ENCODE data around the gene ZNF221.
"Not testable (repeated sequence)": the region's sequence is repeated elsewhere in the genome, so short reads cannot be mapped to it uniquely, and the experiment has no call there.

Gene ZNF221

DNA sequence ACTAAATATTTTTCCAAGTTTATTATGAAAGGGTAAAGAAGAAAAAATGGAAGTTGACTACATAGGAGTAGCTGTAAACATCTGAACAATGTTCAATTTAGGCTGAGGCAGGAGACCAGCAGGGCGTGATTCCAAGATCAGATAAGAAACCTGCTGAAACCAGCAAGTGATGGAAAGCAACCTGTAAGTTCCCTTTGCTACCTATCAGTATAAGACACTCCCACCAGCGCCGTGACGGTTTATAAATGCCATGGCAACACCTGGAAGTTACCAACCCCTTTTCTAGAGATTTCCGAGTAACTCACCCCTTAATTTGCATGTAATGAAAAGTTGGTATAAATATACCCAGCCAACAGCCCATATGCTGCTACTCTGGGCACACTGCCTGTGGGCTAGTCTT lies 14.8 kb upstream of the ZNF221 start:
- peaks cover 28% of the 10 kb centered on the region for H3K9me3 Mint-ChIP-seq
- H3K27ac Mint-ChIP-seq, result no peak overlapping the region
- CTCF ChIA-PET, result no interaction called here
- no peak overlapping the region for H3K4me3 Mint-ChIP-seq
- H3K27me3 Mint-ChIP-seq, result no peaks in the 10 kb centered on the region
- no peak for DNase-seq
- H3K36me3 Mint-ChIP-seq, result peaks cover 27% of the 10 kb centered on the region
- H3K4me1 Mint-ChIP-seq, result peaks cover 19% of the 10 kb centered on the region

DNA sequence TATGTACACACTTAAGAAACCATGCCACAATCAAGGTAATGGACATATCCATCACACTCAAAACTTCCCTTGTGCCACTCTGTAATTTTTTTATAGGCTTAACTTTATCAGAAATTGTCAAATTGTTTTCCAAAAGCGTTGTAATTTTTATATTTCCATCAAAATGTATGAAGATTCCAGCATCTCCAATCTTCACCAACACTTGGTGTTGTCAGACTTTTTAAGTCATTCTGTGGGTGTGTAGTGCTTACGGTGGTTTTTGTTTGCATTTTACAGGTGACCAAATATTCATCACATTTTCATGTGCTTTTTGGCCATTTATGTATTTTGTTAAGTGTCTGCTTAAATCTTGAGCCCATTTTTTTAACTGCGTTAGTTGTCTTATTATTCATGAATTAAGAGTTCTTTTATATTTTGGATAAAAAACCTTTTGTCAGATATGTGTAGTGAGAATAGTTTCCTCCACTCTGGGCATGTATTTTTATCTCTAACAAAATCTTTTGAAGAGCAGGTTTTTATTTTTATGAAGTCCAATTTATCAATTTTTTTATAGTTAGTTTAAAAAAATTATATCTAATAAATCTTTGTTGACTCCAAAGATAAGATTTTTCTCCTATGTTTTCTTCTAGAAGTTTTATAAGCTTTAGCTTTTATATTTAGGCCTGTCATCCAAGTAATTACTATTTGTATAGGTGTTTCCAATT lies 11.3 kb upstream of the ZNF221 start:
- Mint-ChIP-seq H3K9me3 (peaks cover 29% of the 10 kb centered on the region), H3K27ac (no peak overlapping the region), H3K4me3 (no peak overlapping the region), H3K36me3 (peaks cover 2% of the 10 kb centered on the region), H3K4me1 (peaks cover 8% of the 10 kb centered on the region), H3K27me3 (no peaks in the 10 kb centered on the region)
- no peak for DNase-seq
- CTCF ChIA-PET, result no interaction called here

DNA sequence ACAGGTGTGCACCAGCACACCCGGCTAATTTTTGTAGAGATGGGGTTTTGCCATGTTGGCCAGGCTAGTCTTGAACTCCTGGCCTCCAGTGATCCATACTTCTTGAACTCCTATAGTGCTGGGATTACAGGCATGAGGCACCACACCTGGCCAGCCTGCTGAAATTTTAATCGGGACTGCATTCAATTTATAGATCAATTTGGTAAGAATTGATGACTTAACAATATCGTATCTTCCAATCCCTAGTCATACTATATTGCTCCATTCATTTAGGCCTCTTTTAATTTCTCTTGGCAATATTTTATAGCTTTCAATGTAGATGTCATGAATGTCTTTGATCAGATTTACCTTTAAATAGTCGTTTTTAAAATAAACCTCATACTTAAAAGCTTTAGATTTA lies 10.3 kb upstream of the ZNF221 start:
- Mint-ChIP-seq H3K27ac (no peak overlapping the region), H3K9me3 (peaks cover 30% of the 10 kb centered on the region), H3K4me3 (no peak overlapping the region), H3K36me3 (no peaks in the 10 kb centered on the region), H3K4me1 (peaks cover 3% of the 10 kb centered on the region), H3K27me3 (peaks cover 4% of the 10 kb centered on the region)
- DNase-seq, result no peak
- CTCF ChIA-PET, result no interaction called here

DNA sequence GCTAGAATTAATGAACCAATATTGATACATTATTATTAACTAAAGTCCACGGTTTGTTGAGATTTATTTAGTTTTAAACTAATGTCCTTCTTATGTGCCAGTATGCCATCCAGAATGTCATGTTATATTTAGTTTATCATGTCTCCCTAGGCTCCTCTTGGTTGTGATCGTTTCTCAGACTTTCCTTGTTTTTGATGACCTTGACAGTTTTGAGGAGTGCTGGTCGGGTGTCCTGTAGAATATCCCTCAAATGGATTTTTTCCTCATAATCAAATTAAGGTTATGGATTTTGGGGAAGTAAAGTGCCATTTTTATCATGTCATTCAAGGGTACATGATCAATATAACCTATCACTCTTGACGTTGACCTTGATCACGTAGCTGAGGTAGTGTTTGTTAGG lies 9.8 kb upstream of the ZNF221 start:
- CTCF ChIA-PET, result no interaction called here
- Mint-ChIP-seq H3K4me3 (no peak overlapping the region), H3K27me3 (peaks cover 8% of the 10 kb centered on the region)

DNA sequence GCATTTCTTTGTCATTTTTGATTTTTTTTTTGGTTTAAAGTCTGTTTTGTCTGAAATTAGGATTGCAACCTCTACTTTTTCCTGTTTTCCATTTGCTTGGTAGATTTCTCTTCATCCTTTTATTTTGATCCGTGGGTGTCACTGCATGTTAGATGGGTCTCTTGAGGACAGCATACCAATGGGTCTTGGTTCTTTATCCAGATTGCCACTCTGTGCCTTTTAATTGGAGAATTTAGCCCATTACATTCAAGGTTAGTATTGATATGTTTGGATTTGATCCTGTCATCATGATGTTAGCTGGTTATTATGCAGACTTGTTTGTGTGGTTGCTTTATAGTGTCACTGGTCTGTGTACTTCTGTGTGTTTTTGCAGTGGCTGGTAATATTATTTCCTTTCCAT lies 3.6 kb upstream of the ZNF221 start:
- CTCF ChIA-PET, result interaction anchor here (1.4 kb wide), 1 partner anchor 12 kb away, joined by 3 read pairs; the partner anchor contains the start of gene ZNF45

More for the DNA sequence above, 9.8 kb upstream of the ZNF221 start:
- peaks cover 30% of the 10 kb centered on the region for H3K9me3 Mint-ChIP-seq
- H3K27ac Mint-ChIP-seq, result no peak overlapping the region
- no peaks in the 10 kb centered on the region for H3K4me1 Mint-ChIP-seq
- no peak for DNase-seq
- peaks cover 2% of the 10 kb centered on the region for H3K36me3 Mint-ChIP-seq

DNA sequence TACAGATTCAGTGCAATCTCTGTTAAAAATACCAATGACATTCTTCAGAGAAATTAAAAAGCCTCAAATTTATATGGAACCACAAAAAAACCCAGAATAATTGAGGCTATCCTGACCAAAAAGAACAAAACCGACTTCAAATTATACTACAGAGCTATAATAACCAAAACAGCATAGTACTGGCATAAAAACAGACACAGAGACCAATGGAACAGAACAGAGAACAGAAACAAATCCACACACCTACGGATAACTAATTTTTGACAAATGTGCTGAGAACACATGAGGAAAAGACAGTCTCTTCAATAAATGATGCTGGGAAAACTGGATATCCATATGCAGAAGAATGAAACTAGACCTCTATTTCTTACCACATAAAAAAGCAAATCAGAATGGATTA lies 1.2 kb upstream of the ZNF221 start:
- H3K36me3 Mint-ChIP-seq, DNase-seq, H3K4me1 Mint-ChIP-seq, CTCF ChIA-PET, H3K4me3 Mint-ChIP-seq, H3K27ac Mint-ChIP-seq: not testable (repeated sequence)
- H3K9me3 Mint-ChIP-seq, result peaks cover 50% of the 10 kb centered on the region
- peaks cover 16% of the 10 kb centered on the region for H3K27me3 Mint-ChIP-seq

More for the DNA sequence above, 3.6 kb upstream of the ZNF221 start:
- not testable (repeated sequence) for H3K27ac Mint-ChIP-seq, H3K36me3 Mint-ChIP-seq, H3K4me1 Mint-ChIP-seq, DNase-seq, H3K4me3 Mint-ChIP-seq
- Mint-ChIP-seq H3K9me3 (peaks cover 48% of the 10 kb centered on the region), H3K27me3 (peaks cover 16% of the 10 kb centered on the region)

DNA sequence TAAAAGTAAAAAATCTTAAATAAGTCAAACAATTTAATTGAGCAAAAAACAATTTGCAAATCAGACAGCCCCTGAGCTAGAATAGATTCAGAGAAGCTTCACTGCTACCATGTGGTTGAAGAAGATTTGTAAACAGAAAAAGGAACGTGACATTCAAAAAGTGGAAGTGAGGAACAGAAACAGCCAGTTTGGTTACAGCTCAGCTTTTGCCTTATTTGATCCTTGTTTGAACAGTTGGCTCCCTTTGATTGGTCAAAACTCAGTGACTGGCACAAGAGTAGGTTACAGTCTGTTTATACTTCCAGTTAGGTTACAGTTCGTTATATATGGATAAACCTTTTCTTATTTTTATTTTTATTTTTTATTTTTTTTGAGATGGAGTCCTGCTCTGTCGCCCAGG lies 5.8 kb downstream of the ZNF221 start:
- H3K36me3 Mint-ChIP-seq, result no peaks in the 10 kb centered on the region
- H3K4me3 Mint-ChIP-seq, result no peak overlapping the region
- no peak for DNase-seq
- H3K4me1 Mint-ChIP-seq, result no peaks in the 10 kb centered on the region
- H3K9me3 Mint-ChIP-seq, result peaks cover 20% of the 10 kb centered on the region
- H3K27ac Mint-ChIP-seq, result no peak overlapping the region
- H3K27me3 Mint-ChIP-seq, result no peaks in the 10 kb centered on the region
- CTCF ChIA-PET, result no interaction called here

DNA sequence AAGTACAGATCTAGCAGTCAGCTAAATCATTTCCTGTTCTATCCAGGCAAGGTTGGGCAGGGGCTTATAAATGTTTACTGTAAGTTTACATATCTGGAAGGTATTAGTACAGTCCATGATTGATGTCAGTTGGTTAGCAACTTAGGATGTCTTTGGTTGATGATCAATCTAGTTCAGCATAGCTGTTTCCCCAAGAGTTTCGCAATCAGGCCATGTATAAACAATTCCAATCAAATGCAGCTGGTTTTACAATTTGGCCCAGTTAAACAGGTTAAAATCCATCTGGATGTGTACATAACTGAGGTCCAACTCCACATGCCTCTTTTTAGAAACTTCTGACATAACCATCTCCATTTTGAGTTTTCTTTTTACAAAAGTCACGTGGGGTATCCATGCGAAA lies 6.9 kb downstream of the ZNF221 start:
- H3K27ac Mint-ChIP-seq, result no peak overlapping the region
- no peaks in the 10 kb centered on the region for H3K4me1 Mint-ChIP-seq
- no peak for DNase-seq
- no peaks in the 10 kb centered on the region for H3K36me3 Mint-ChIP-seq
- H3K4me3 Mint-ChIP-seq, result no peak overlapping the region
- no peaks in the 10 kb centered on the region for H3K27me3 Mint-ChIP-seq
- peaks cover 22% of the 10 kb centered on the region for H3K9me3 Mint-ChIP-seq
- CTCF ChIA-PET, result interaction anchor here (1.0 kb wide), 1 partner anchor 213 kb away, joined by 4 read pairs; no protein-coding TSS in a partner anchor

DNA sequence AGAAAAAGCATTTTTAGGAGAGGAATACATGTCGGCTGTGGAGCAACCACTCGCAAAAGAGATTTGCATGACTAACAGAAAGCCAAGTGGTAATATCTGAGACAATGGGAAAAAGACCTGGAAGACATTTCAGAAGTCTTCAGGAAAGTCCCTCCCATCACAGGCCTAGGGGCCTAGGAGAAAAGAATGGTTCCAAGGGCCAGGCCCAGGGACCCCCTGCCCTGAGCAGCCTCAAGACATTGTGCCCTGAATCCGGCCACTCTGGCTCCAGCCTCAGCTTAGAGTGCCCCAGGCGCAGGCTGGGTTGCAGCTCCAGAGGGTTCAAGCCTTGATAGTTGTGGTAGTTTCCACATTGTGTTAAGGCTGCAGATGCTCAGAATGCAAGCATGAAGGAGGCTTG lies 9.4 kb downstream of the ZNF221 start:
- no peak for DNase-seq
- Mint-ChIP-seq H3K36me3 (peaks cover 1% of the 10 kb centered on the region), H3K4me1 (no peaks in the 10 kb centered on the region), H3K27ac (no peak overlapping the region), H3K4me3 (no peak overlapping the region), H3K9me3 (peaks cover 36% of the 10 kb centered on the region), H3K27me3 (no peaks in the 10 kb centered on the region)
- CTCF ChIA-PET, result no interaction called here

DNA sequence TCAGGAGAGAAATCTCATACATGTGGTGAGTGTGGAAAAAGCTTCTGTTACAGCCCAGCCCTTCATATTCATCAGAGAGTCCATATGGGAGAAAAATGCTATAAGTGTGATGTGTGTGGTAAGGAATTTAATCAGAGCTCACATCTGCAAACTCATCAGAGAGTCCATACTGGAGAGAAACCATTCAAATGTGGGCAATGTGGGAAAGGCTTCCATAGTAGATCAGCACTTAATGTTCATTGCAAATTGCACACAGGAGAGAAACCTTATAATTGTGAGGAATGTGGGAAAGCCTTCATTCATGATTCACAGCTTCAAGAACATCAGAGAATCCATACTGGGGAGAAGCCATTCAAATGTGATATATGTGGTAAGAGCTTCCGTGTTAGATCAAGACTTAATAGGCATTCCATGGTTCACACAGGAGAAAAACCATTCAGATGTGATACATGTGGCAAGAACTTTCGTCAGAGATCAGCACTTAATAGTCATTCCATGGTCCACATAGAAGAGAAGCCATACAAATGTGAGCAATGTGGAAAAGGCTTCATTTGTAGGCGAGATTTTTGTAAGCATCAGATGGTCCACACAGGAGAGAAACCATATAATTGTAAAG lies 15.2 kb downstream of the ZNF221 start:
- DNase-seq, result no peak
- CTCF ChIA-PET, result no interaction called here
- H3K4me1 Mint-ChIP-seq, result no peaks in the 10 kb centered on the region
- no peak overlapping the region for H3K27ac Mint-ChIP-seq
- H3K27me3 Mint-ChIP-seq, result no peaks in the 10 kb centered on the region
- H3K9me3 Mint-ChIP-seq, result peaks cover 63% of the 10 kb centered on the region
- no peak overlapping the region for H3K4me3 Mint-ChIP-seq
- H3K36me3 Mint-ChIP-seq, result peaks cover 15% of the 10 kb centered on the region

DNA sequence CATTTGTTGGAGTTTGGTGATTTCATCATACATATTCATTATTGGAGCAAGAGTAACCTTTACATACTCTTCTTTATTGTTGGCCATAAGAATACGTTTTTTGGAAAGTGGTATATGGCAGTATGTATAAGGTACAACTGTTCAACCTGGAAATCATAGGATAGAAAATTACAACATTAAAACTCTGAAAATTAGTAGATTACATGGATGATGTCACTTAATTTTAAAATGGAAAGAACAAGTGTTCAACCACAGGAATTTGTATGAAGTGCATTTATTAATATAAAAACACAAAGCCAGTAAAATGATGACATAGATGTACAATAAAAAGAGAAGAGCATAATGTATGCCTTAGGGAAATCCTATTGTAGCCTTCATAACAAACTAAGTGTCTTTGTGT lies 25.7 kb downstream of the ZNF221 start:
- no peak overlapping the region for H3K4me3 Mint-ChIP-seq

DNA sequence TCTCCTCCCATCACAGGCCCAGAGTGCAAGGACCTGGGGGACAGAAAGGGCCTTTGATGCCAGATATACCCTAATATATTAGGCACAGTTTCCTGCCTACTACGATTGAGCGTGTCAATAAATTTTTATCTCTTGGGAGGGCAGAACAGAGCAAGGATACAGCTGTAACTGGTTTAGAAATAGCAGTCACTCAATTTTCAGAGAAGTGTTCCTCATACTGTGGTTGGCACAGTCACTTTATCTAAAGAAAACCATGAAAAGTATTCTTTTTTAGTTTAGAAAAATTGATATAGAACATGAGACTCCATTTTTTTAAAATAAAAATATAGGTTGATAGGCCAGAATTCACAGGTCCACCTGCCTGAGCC lies 32.5 kb downstream of the ZNF221 start:
- no peak for DNase-seq
- H3K4me1 Mint-ChIP-seq, result peaks cover 17% of the 10 kb centered on the region
- H3K27ac Mint-ChIP-seq, result peak overlapping the region; percentile 67
- H3K36me3 Mint-ChIP-seq, result peaks cover 8% of the 10 kb centered on the region
- H3K4me3 Mint-ChIP-seq, result peak overlapping the region; percentile 95
- H3K27me3 Mint-ChIP-seq, result no peaks in the 10 kb centered on the region
- CTCF ChIA-PET, result no interaction called here
- H3K9me3 Mint-ChIP-seq, result peaks cover 7% of the 10 kb centered on the region

More for the DNA sequence above, 25.7 kb downstream of the ZNF221 start:
- Mint-ChIP-seq H3K4me1 (no peaks in the 10 kb centered on the region), H3K9me3 (peaks cover 31% of the 10 kb centered on the region), H3K27me3 (no peaks in the 10 kb centered on the region), H3K36me3 (no peaks in the 10 kb centered on the region), H3K27ac (no peak overlapping the region)
- no peak for DNase-seq
- CTCF ChIA-PET, result no interaction called here

DNA sequence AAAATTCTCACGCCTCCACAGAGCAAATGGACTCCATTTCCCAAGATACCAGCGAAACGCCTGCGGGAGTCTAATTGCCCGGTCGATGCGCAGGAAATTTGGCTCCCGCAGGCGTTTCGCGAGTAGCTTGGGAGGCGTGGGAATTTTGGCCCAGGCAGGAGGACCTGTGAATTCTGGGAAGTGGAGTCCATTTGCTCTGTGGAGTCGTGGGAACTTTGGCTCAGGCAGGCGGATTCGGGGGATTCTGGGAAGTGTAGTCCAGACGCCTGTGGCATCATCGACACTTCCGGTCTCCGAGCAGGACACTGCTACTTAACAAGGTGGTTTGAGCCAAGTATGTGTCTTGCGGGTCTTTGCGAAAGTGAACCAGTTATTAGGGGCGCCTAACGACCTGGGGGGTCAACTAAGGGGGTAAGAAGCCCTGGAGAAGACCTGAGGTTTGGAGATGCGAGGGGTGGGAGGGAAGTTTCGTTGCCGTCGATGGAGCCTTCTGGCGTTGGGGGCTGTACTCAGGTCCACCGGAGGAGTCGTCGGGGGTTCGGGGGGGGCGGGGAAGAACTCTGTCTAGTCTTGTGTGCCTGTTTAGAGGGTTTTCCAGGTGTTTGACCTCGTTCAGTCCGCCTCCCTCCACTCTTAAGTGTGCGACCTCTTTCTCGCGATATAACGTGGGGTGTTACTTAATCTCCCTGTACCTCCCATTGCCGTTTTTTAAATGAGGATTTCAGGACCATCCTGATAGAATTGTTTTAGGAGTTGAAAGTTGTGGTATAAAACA lies 33.1 kb downstream of the ZNF221 start, which contains the start of gene ZNF155:
Gene ZNF155 (plus strand): TSS at position 277 of the 775 bp plus-strand sequence. CDS start 4,356 bp downstream, outside the sequence.
- Mint-ChIP-seq H3K9me3 (peaks cover 7% of the 10 kb centered on the region), H3K4me3 (peak within 1 kb of the TSS; percentile 95), H3K27ac (peak within 1 kb of the TSS; percentile 87), H3K4me1 (peaks cover 17% of the 10 kb centered on the region), H3K27me3 (no peaks in the 10 kb centered on the region), H3K36me3 (peaks cover 13% of the 10 kb centered on the region)
- CTCF ChIA-PET, result interaction anchor here (1.3 kb wide), 1 partner anchor 111 kb away, joined by 4 read pairs; no protein-coding TSS in a partner anchor
- DNase-seq, result peak; percentile 79

DNA sequence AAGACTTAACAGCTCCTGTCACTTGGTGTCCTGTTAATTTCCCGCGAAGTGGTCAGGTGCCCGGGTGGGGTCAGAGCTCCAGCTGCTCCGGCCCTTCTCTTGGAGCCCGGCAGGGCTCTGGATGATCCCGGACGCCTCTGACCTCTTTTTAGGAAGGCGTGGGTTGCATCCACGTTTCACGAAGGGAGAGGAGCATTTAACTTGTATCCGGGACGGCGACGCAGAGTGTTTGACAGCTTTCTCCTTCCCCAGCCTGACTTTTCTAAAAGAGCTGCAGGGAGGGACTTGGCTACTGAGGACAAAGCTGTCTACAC lies 33.6 kb downstream of the ZNF221 start:
- peak overlapping the region; percentile 87 for H3K27ac Mint-ChIP-seq
- peaks cover 19% of the 10 kb centered on the region for H3K36me3 Mint-ChIP-seq
- CTCF ChIA-PET, result interaction anchor here (1.3 kb wide), 1 partner anchor 110 kb away, joined by 4 read pairs; no protein-coding TSS in a partner anchor
- peak overlapping the region; percentile 95 for H3K4me3 Mint-ChIP-seq
- no peak for DNase-seq
- peaks cover 17% of the 10 kb centered on the region for H3K4me1 Mint-ChIP-seq
- peaks cover 9% of the 10 kb centered on the region for H3K9me3 Mint-ChIP-seq
- no peaks in the 10 kb centered on the region for H3K27me3 Mint-ChIP-seq
